IMR-90 (cell line): ENCODE results near the gene FBXO17. TPM values are rescaled to one million over a fixed set of nuclear protein-coding genes. Genes with fewer than 3 reads are reported as not detected.
A peak's percentile ranks its signal among the peaks of the same experiment; 100 is the strongest.

Experiments
- ATAC-seq: fragments of 200-7000 bp; cut with Tn5 transposase; 2 replicates; pipeline ENCODE4 v1.9.1; 2020; ENCODE audit warnings: low read depth, mild to moderate bottlenecking, moderate library complexity
- BruUV-seq: library from RNA; stranded (reverse); fragments of 400-500 nt; replicated peaks from 2 replicates; lab custom pipeline; 2021; lab: Mats Ljungman, UMichigan
- CTCF ChIA-PET: fragments of 300-600 bp; formaldehyde crosslinking; extraction: SDS; loops from one replicate; lab custom pipeline; 2021; ENCODE audit warnings: antibody characterized with exemption; lab: Yijun Ruan, JAX
- POLR2A ChIA-PET: fragments of 300-600 bp; sonication (Branson Sonifier 250); formaldehyde crosslinking; loops from one replicate; lab custom pipeline; 2022; ENCODE audit warnings: antibody characterized with exemption; ENCODE audit not compliant: unreplicated experiment; lab: Charles Lee
- DNase-seq: peaks from one replicate; pipeline ENCODE4 v3.0.0; 2013
- H2AFZ ChIP-seq: replicated peaks from 2 replicates; pipeline ENCODE3; 2013; ENCODE audit warnings: low read length, mild to moderate bottlenecking; ENCODE audit not compliant: poor library complexity
- H2AK5ac ChIP-seq: 2 replicates; pipeline ENCODE4 v1.6.1; 2013; ENCODE audit warnings: low read depth, low read length, inconsistent platforms
- H2AK9ac ChIP-seq: replicated peaks from 2 replicates; pipeline ENCODE3; 2013; ENCODE audit warnings: mild to moderate bottlenecking, low read depth, low read length, moderate library complexity; ENCODE audit not compliant: poor library complexity
- H2BK120ac ChIP-seq: 2 replicates; pipeline ENCODE4 v1.6.1; 2013; ENCODE audit warnings: low read depth, low read length, inconsistent platforms
- H2BK15ac ChIP-seq: 3 replicates; pipeline ENCODE4 v1.6.1; 2013; ENCODE audit warnings: low read depth, low read length, inconsistent platforms
- H2BK20ac ChIP-seq: 2 replicates; pipeline ENCODE4 v1.6.1; 2013; ENCODE audit warnings: low read depth, mild to moderate bottlenecking, inconsistent platforms, low read length, moderate library complexity
- H2BK5ac ChIP-seq: 2 replicates; pipeline ENCODE4 v1.6.1; 2013; ENCODE audit warnings: mild to moderate bottlenecking, low read depth, low read length, inconsistent platforms; ENCODE audit not compliant: poor library complexity, severe bottlenecking
- H3K14ac ChIP-seq: replicated peaks from 2 replicates; pipeline ENCODE4 v1.6.1; 2013; ENCODE audit warnings: low read depth, low read length, inconsistent platforms
- H3K18ac ChIP-seq: 2 replicates; pipeline ENCODE4 v1.6.1; 2013; ENCODE audit warnings: low read depth, low read length, control low read depth
- H3K23ac ChIP-seq: 2 replicates; pipeline ENCODE4 v1.6.1; 2013; ENCODE audit warnings: low read depth, low read length, inconsistent platforms
- H3K27ac ChIP-seq: 2 replicates; pipeline ENCODE4 v1.5.1; 2013; ENCODE audit warnings: mild to moderate bottlenecking, control low read depth, low read length; ENCODE audit not compliant: insufficient read depth
- H3K27me3 ChIP-seq: 2 replicates; pipeline ENCODE4 v1.6.1; 2013; ENCODE audit warnings: low read length; ENCODE audit not compliant: control insufficient read depth, insufficient read depth
- H3K36me3 ChIP-seq: 2 replicates; pipeline ENCODE4 v1.6.1; 2013; ENCODE audit warnings: low read length, mixed read lengths; ENCODE audit not compliant: control insufficient read depth, insufficient read depth
- H3K4ac ChIP-seq: 2 replicates; pipeline ENCODE4 v1.6.1; 2013; ENCODE audit warnings: low read depth, low read length, inconsistent platforms
- H3K4me1 ChIP-seq: 2 replicates; pipeline ENCODE4 v1.6.1; 2013; ENCODE audit warnings: low read length, mixed read lengths; ENCODE audit not compliant: control insufficient read depth, insufficient read depth
- H3K4me2 ChIP-seq: 2 replicates; pipeline ENCODE4 v1.6.1; 2013; ENCODE audit warnings: low read depth, mild to moderate bottlenecking, control low read depth, low read length, moderate library complexity
- H3K4me3 ChIP-seq: 2 replicates; pipeline ENCODE4 v1.5.1; 2013; ENCODE audit warnings: low read depth, mild to moderate bottlenecking, control low read depth, low read length, moderate library complexity; ENCODE audit not compliant: insufficient read depth
- H3K56ac ChIP-seq: 2 replicates; pipeline ENCODE4 v1.6.1; 2013; ENCODE audit warnings: low read length, inconsistent platforms; ENCODE audit not compliant: insufficient read depth; ENCODE audit errors: extremely low read depth
- H3K79me1 ChIP-seq, 2 experiments: 2 replicates each; pipeline ENCODE4 v1.6.1; 2013; ENCODE audit warnings: low read length in 2 of 2, inconsistent platforms in 1 of 2, low read depth in 1 of 2
- H3K9ac ChIP-seq: 2 replicates; pipeline ENCODE4 v1.6.1; 2013; ENCODE audit warnings: low read depth, low read length, control low read depth
- H3K9me1 ChIP-seq: 2 replicates; pipeline ENCODE4 v1.6.1; 2013; ENCODE audit warnings: low read length, inconsistent platforms; ENCODE audit not compliant: insufficient read depth
- H3K9me3 ChIP-seq: 2 replicates; pipeline ENCODE4 v1.6.1; 2013; ENCODE audit warnings: low read length; ENCODE audit not compliant: control insufficient read depth, insufficient read depth
- H4K20me1 ChIP-seq: 2 replicates; pipeline ENCODE4 v1.6.1; 2013; ENCODE audit warnings: low read length, inconsistent platforms; ENCODE audit not compliant: insufficient read depth
- H4K5ac ChIP-seq: 2 replicates; pipeline ENCODE4 v1.6.1; 2013; ENCODE audit warnings: mild to moderate bottlenecking, low read depth, low read length, control low read depth
- H4K8ac ChIP-seq, 2 experiments: 2 replicates each; pipeline ENCODE4 v1.6.1; 2013; ENCODE audit warnings: low read depth in 2 of 2, low read length in 2 of 2, control low read depth in 1 of 2, inconsistent platforms in 1 of 2
- H4K91ac ChIP-seq: 2 replicates; pipeline ENCODE4 v1.6.1; 2013; ENCODE audit warnings: low read depth, low read length, inconsistent platforms; ENCODE audit not compliant: insufficient read depth
- CEBPB ChIP-seq: IDR thresholded peaks from 2 replicates; pipeline ENCODE4 v1.6.1; 2012; ENCODE audit warnings: low read depth, low read length, improper control_type of control experiment
- CTCF ChIP-seq: conservative IDR thresholded peaks from 2 replicates; pipeline ENCODE4 v1.5.1; 2012; ENCODE audit warnings: mild to moderate bottlenecking, low read depth, low read length, improper control_type of control experiment
- ELK1 ChIP-seq: fragments of 150-350 bp; IDR thresholded peaks from 2 replicates; pipeline ENCODE4 v1.6.1; 2016; ENCODE audit warnings: low read depth, mild to moderate bottlenecking, low read length, moderate library complexity, borderline replicate concordance
- FOS ChIP-seq: fragments of 150-350 bp; IDR thresholded peaks from 2 replicates; pipeline ENCODE4 v1.6.1; 2016; ENCODE audit warnings: low read depth, low read length
- MAFK ChIP-seq: IDR thresholded peaks from 2 replicates; pipeline ENCODE4 v1.6.1; 2012; ENCODE audit warnings: low read depth, low read length, improper control_type of control experiment
- MAZ ChIP-seq: IDR thresholded peaks from 2 replicates; pipeline ENCODE4 v1.6.1; 2012; ENCODE audit warnings: low read depth, mild to moderate bottlenecking, low read length, improper control_type of control experiment, moderate library complexity, borderline replicate concordance
- MXI1 ChIP-seq: IDR thresholded peaks from 2 replicates; pipeline ENCODE4 v1.6.1; 2012; ENCODE audit warnings: low read depth, mild to moderate bottlenecking, low read length, moderate library complexity, borderline replicate concordance
- NFE2L2 ChIP-seq: fragments of 150-350 bp; IDR thresholded peaks from 2 replicates; pipeline ENCODE4 v1.6.1; 2016; ENCODE audit warnings: low read depth, mild to moderate bottlenecking, low read length
- POLR2A ChIP-seq: IDR thresholded peaks from 2 replicates; pipeline ENCODE4 v1.6.1; 2012; ENCODE audit warnings: mild to moderate bottlenecking, low read depth, low read length
- RAD21 ChIP-seq: IDR thresholded peaks from 2 replicates; pipeline ENCODE4 v1.6.1; 2012; ENCODE audit warnings: low read length, improper control_type of control experiment
- RCOR1 ChIP-seq: IDR thresholded peaks from 2 replicates; pipeline ENCODE4 v1.6.1; 2012; ENCODE audit warnings: mild to moderate bottlenecking, low read length, improper control_type of control experiment; ENCODE audit not compliant: insufficient replicate concordance
- RFX5 ChIP-seq: IDR thresholded peaks from 2 replicates; pipeline ENCODE4 v1.8.0; 2012; ENCODE audit warnings: low read depth, mild to moderate bottlenecking, low read length, moderate library complexity
- SMC3 ChIP-seq: fragments of 150-350 bp; IDR thresholded peaks from 2 replicates; pipeline ENCODE4 v1.6.1; 2016; ENCODE audit warnings: low read depth, mild to moderate bottlenecking, antibody characterized with exemption, low read length, moderate library complexity
- WGBS, 2 experiments: methylation state at CpG; one replicate each; pipeline versions ENCODE4 v1.1.5 to v1.1.7; 2013; ENCODE audit warnings: missing lambda C conversion rate in 2 of 2; ENCODE audit not compliant: insufficient read length in 1 of 2; ENCODE audit errors: extremely low coverage in 2 of 2; 5-methylcytosine and 5-hydroxymethylcytosine counted together
- dilution Hi-C: fragments of 300-500 bp; cut with HindIII; formaldehyde crosslinking; loops from one replicate; pipeline ENCODE4 v1.14.3; 2018; ENCODE audit warnings: low sequenced_read_pairs; ENCODE audit not compliant: unreplicated experiment
- in situ Hi-C: fragments of 300-500 bp; cut with MboI; formaldehyde crosslinking; loops from 3 replicates; pipeline ENCODE4 v1.14.3; 2019; ENCODE audit warnings: low sequenced_read_pairs, inconsistent platforms, mixed read lengths
- intact Hi-C: fragments of 100-400 bp; cut with micrococcal nuclease; formaldehyde crosslinking; loops from 2 replicates; pipeline ENCODE4 v1.10.0; 2022
- polyA plus RNA-seq, 3 experiments: library from polyadenylated mRNA; depleted of rRNA; stranded (reverse); fragments of >200 nt; gene quantifications; 2 replicates each; pipeline ENCODE4 v1.2.3, GENCODE V29; 2012; ENCODE audit warnings: low replicate concordance in 1 of 3
- total RNA-seq: library from RNA; depleted of rRNA; stranded (reverse); fragments of >200 nt; gene quantifications from 2 replicates; pipeline ENCODE4 v1.2.3, GENCODE V29; 2012

FBXO17 gene
- total and polyA plus RNA-seq, 2 of the 4 experiments (the other 2 are of a cell fraction), result 10.8 to 20.7 TPM

GRCh38 chr19:38974624-38975213 lies 823 bp downstream of the FBXO17 start (continued):
- TF ChIP-seq CEBPB, result no peak

DNA sequence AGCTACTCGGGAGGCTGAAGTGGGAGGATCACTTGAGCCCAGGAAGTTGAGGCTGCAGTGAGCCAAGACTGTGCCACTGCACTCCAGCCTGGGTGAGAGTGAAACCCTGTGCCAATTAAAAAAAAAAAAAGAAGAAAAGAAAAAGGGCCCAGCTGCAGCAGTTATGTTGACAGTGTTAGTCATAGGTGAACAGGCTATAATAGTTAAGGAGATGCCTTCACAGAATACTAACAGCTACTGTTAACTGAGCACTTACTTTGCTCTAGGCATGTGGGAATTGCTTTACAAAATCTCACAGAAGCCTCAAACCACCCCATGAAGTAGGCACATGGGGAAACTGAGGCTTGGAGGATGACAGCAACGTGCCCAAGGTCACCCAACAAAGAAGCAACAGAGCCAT lies 3.9 kb downstream of the FBXO17 start:
- Histone ChIP-seq H2BK15ac (no peak overlapping the region), H3K18ac (no peak overlapping the region), H4K20me1 (peaks cover 4% of the 10 kb centered on the region; the same call in 1 of the 2 replicates), H3K4me2 (no peak overlapping the region), H3K23ac (no peak overlapping the region), H2BK5ac (no peak overlapping the region), H4K91ac (no peak overlapping the region), H3K4ac (no peak overlapping the region), H2BK120ac (no peak overlapping the region), H3K27ac (no peak overlapping the region), H3K27me3 (no peaks in the 10 kb centered on the region), H3K4me3 (no peak overlapping the region), H3K9me1 (peaks cover 4% of the 10 kb centered on the region; the same call in 1 of the 2 replicates), H4K8ac (no peak overlapping the region), H3K4me1 (peaks cover 7% of the 10 kb centered on the region), H3K14ac (no peak overlapping the region), H2BK20ac (no peak overlapping the region), H2AFZ (no peak overlapping the region), H2AK5ac (no peak overlapping the region), H3K36me3 (peaks cover 4% of the 10 kb centered on the region; the same call in 1 of the 2 replicates), H3K56ac (no peak overlapping the region), H3K9ac (no peak overlapping the region), H3K9me3 (no peaks in the 10 kb centered on the region), H4K5ac (no peak overlapping the region), H3K79me1 (peaks cover 12 to 35% of the 10 kb centered on the region in 2 experiments; a peak in 3 of 4 replicates), H2AK9ac (no peak overlapping the region)
- dilution Hi-C loops, result no loop called here
- no peak for ATAC-seq
- ChIA-PET CTCF (interaction anchor here (0.6 to 1.1 kb wide), 2 partner anchors 10 to 43 kb away, joined by 3 to 7 read pairs; no protein-coding TSS in a partner anchor), POLR2A (no interaction called here)
- in situ Hi-C loops, result no loop called here
- BruUV-seq, result TSS peak; percentile 5
- no CpG with 5 or more reads among the region's 2 CpGs for WGBS, 2 experiments
- no peak for DNase-seq
- intact Hi-C loops, result no loop called here
- no peak for TF ChIP-seq MAFK
- TF ChIP-seq MAZ, result no peak
- no peak for TF ChIP-seq CEBPB
- no peak for TF ChIP-seq FOS
- no peak for TF ChIP-seq RAD21
- no peak for TF ChIP-seq SMC3
- no peak for TF ChIP-seq POLR2A
- TF ChIP-seq CTCF, result no peak
- TF ChIP-seq ELK1, result no peak
- no peak for TF ChIP-seq RCOR1
- no peak for TF ChIP-seq NFE2L2
- no peak for TF ChIP-seq MXI1
- no peak for TF ChIP-seq RFX5
